Measurements from ENCODE around the gene ZNF497.
"Not testable (repeated sequence)": the region's sequence is repeated elsewhere in the genome, so short reads cannot be mapped to it uniquely, and the experiment has no call there.

Gene ZNF497

DNA sequence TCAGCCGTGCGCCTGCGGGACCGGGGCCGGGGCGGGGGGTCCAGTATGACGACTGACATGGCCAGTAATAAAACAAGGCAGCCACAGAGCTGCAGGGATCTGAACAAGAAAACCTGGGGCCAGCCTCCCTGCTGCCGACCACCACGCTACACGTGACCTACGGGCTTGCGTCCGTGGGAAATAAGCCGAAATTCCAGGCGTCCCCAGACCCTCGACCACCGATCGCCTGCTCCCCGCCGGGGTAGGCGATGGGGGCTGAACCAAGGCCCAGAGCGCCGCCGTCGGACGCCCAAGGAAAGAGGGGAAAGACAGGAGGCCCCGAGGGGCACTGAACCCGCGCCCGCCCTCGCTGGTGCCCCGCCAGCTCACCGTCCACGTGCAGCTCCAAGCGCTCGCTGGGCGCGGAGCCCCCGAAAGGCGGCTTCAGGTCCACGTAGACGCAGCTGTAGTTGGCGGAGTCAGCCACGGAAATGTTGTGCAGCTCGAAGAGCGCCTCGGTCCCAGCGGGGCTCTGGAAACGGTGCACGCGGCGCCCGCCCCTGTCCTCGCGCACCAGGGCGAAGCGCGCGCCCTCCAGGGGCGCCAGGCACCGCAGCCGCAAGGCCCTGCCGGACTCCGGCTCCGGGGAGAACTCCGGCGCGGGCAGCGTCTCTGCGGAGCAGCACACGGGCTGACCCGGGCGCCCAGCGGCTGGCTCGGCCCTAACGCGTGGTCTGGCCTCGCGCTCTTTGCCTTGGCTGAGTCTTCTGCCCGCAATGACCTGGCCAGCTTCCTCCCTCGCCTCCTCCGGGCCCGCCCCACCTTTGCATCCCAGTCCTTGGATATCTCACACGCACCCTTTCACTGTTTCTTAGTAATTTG lies 12.3 kb downstream of the ZNF497 start:
- in situ Hi-C loops (cut with HindIII; ENCODE audit: low sequenced_read_pairs) = no loop called here

- in situ Hi-C loops (cut with HindIII; ENCODE audit: low sequenced_read_pairs) = no loop called here
These were observed 13.0 kb downstream of the ZNF497 start for GRCh38 chr19:58349590-58349989.

GRCh38 chr19:58348080-58348479 lies 14.5 kb downstream of the ZNF497 start:
- in situ Hi-C loops (cut with HindIII; ENCODE audit: low sequenced_read_pairs) = not testable (repeated sequence)

DNA sequence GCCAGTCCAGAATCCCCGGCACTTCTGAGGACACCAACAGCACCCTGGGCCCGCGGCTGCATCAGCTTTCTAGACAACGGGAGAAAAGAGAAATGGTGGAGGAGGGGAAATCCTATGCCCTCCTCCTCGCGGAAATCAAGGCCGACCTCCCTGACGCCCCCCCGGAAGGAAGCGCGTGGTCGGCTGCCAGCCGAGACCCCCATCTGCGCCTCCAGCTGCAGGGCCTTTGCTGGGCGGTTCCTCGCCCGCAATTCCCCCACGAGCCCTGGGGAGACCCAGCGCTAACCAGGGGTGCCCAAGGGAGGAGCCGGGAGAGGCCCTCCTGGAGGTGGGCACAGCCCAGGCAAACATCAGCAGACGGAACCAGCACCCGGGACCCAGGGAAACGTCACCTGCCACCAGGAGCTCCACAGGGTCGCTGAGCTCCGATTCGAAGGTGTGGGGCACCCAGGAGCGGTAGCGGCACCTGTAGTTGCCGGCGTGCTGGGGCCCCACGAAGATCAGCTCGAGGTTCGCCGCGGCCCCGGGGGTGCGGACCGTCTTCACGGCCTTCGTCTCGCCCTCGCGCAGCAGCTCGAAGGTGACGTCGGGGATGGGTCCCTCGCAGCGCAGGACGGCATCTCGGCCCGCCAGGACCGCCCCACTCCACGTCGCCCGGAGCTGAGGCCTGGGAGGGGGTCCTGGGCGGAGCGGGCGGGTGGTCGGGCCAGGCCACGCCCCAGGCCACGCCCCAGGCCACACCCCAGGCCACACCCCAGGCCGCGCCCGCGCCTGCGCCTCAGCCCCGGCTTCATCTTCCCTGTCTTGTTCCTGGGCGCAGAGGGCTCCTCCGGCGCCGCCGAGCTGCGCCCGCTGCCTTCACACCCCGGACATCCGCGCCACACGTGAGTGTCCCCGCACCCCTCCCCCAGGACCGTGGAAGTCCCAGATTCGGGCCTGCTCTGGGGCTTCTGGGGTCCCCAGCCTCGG lies 15.3 kb downstream of the ZNF497 start:
- in situ Hi-C loops (cut with HindIII; ENCODE audit: low sequenced_read_pairs) = no loop called here

DNA sequence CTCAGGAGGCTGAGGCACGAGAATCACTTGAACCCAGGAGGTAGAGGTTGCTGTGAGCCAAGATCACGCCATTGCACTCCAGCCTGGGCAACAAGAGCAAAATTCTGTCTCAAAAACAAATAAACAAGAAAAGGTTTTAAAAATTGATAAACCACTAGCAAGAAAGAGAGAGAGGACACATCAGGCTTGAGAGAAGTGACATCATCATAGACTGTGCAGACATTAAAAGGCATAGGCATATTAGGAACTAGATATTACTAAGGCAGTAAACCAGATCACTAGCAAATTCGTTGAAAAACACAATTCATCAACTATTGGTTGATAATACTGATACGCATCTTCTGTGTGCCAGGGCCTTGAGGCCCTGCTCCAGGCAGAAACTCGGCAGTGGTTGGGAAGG lies 17.0 kb downstream of the ZNF497 start:
- in situ Hi-C loops (cut with HindIII; ENCODE audit: low sequenced_read_pairs) = no loop called here

GRCh38 chr19:58338825-58339558 lies 23.6 kb downstream of the ZNF497 start:
- in situ Hi-C loops (cut with HindIII; ENCODE audit: low sequenced_read_pairs) = no loop called here

GRCh38 chr19:58338336-58338735 lies 24.2 kb downstream of the ZNF497 start:
- in situ Hi-C loops (cut with HindIII; ENCODE audit: low sequenced_read_pairs) = no loop called here

- in situ Hi-C loops (cut with HindIII; ENCODE audit: low sequenced_read_pairs) = no loop called here
These were observed 25.7 kb downstream of the ZNF497 start for GRCh38 chr19:58336820-58337219.

DNA sequence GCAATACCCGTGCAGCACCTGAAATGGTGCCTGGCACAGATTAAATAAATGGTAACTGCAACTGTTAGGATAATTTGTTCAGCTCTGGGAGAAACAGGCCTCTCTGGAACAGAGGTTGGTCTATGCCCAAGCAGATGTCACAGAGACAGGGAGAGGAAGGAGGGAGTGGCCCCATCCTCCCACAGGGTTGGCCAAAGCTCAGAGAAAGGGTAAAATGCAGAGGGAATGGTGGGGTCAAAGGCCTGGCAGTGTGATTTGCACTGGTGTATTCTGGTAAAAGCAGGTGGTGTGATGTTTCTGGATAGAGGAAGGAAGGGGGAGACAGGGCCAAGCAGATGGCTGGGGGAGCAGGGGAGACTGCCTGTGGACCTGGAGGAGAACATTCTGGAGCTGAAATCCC lies 26.3 kb downstream of the ZNF497 start:
- in situ Hi-C loops (cut with HindIII; ENCODE audit: low sequenced_read_pairs) = no loop called here

- in situ Hi-C loops (cut with HindIII; ENCODE audit: low sequenced_read_pairs) = no loop called here
These were observed 26.9 kb downstream of the ZNF497 start for GRCh38 chr19:58335630-58336029.

GRCh38 chr19:58334691-58335249 lies 27.8 kb downstream of the ZNF497 start:
- in situ Hi-C loops (cut with HindIII; ENCODE audit: low sequenced_read_pairs) = loop anchor here (5.0 kb wide), 1 partner anchor 87 kb away; no protein-coding TSS in a partner anchor

- in situ Hi-C loops (cut with HindIII; ENCODE audit: low sequenced_read_pairs) = loop anchor here (5.0 kb wide), 1 partner anchor 85 kb away; no protein-coding TSS in a partner anchor
These were observed 29.9 kb downstream of the ZNF497 start for GRCh38 chr19:58332697-58333096.

DNA sequence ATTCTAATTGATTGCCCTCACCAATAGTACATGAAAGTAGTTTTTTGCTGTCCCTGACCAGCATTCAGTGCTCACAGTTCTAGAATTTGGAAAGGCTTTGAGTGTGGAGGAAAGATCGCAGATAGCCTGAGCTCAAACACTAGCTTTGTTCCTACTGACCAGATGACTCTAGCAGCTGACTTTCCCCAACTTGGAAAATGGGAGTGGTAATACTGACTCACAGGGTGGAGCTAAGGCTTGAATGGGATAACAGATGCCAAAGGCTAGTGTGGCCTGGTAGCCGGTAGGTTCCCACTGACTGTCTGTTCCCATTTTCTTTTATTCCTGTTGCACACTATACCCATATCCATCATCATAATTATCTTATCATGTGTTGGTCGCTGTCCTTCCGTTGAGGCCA lies 32.1 kb downstream of the ZNF497 start:
- in situ Hi-C loops (cut with HindIII; ENCODE audit: low sequenced_read_pairs) = loop anchor here (5.0 kb wide), 1 partner anchor 83 kb away; no protein-coding TSS in a partner anchor

GRCh38 chr19:58328999-58329398 lies 33.6 kb downstream of the ZNF497 start:
- in situ Hi-C loops (cut with HindIII; ENCODE audit: low sequenced_read_pairs) = no loop called here

DNA sequence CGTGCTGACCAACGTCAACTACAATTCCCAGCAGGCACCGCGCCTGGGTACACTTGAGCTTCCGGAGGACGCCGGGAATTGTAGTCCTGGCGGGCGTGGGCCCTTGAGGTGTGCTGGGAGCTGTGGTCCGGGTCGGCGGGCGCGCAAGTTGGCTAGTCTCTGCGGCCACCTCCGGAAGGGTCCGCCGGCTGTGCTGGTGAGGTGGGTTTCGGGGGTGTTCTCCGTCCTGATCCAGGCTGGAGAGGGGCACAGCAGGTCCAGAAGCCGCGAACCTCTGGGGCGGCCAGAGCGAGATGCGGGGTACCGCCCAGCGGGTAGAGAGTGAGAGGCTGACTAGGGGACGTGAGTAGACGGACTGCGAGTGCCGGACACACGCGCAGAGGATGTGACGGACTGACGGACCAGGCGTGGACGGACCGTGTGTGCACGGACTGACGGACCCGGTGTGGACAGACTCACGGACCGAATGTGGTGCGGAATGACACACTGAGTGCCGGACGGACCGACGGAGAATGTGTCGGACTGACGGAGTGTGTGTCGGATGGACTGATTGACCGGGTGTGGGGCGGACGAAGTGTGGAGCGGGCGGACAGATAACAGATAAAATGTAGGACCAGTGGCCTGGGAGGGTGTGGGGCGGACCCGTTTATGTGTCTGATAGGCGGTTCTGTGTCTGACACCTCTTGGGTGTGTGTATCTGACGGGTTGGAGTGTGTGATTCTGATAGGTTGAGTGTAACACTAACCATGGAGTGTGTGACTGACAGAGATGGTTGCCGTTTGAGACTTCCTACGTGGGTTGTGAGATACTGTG lies 35.4 kb downstream of the ZNF497 start, which contains the start of gene ZSCAN22:
Gene ZSCAN22, plus strand, starts transcription at position 81 of the 813 bp plus-strand sequence. CDS start 7,809 bp downstream, outside the sequence.
- in situ Hi-C loops (cut with HindIII; ENCODE audit: low sequenced_read_pairs) = no loop called here

GRCh38 chr19:58326501-58326913 lies 36.0 kb downstream of the ZNF497 start:
- in situ Hi-C loops (cut with HindIII; ENCODE audit: low sequenced_read_pairs) = no loop called here

DNA sequence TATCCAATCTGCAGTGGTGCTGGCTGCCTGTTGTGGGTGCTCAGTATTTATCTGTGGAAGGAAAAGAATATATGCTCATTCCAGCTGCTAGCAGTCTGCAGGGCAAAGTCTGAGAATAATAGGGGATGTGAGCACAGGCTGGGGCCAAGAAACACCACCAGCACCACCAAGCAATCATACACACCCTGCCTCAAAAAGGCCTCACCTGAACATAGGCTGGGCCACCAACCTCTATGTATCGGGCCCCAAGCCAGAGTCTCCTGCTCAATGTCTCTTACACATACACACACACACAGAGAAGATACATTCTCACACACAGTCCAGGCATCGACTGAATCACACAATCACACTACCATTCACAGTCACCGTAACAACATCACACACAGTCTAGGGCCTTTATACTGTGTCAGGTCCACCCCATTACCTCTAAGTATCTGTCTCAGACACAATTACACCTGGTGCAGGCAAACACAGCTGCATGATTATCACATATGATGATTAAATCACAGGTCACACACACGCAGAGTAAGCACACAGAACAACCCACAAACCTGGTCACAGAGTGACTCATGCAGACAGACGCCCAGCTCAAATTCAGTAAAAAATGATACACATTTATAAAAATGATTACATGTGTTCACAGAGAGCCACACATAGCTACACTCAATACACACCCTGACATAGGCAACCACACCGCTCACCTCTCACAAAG lies 37.1 kb downstream of the ZNF497 start:
- in situ Hi-C loops (cut with HindIII; ENCODE audit: low sequenced_read_pairs) = no loop called here

GRCh38 chr19:58319241-58319640 lies 43.3 kb downstream of the ZNF497 start:
- in situ Hi-C loops (cut with HindIII; ENCODE audit: low sequenced_read_pairs) = no loop called here

DNA sequence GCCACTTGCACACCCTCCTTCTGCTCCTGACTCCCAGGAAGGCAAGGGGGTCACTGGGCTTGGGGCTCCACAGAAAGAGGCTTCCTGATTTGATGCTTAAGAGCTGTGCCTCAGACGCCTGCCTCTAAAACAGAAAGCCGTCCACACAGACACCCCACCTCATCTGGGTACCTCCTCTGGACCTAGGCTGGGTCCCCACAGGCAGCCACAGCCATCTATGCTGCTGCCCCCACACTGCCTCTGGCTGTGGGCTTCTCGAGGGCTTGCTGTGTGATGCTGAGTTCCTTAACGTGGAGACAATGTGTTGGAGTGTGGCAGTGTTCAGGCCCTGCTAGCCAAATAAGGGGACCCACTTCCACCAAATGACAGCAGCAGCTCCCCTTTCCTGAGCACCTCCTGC lies 44.3 kb downstream of the ZNF497 start:
- in situ Hi-C loops (cut with HindIII; ENCODE audit: low sequenced_read_pairs) = no loop called here

Data from endothelial cell of hepatic sinusoid (primary cell).